Caco-2 (cell line): Measurements from ENCODE around the gene APP. TPM values are rescaled to one million over a fixed set of nuclear protein-coding genes. Genes with fewer than 3 reads are reported as not detected.

Experiments used
- BruUV-seq: library from RNA; stranded (reverse); fragments of 400-500 nt; replicated peaks from 2 replicates; lab custom pipeline; 2021; lab: Mats Ljungman, UMichigan
- CTCF ChIA-PET: fragments of 300-600 bp; sonication (Branson Sonifier 250); formaldehyde crosslinking; loops from one replicate; lab custom pipeline; 2022; ENCODE audit warnings: antibody characterized with exemption; lab: Charles Lee
- POLR2A ChIA-PET: fragments of 300-600 bp; sonication (Branson Sonifier 250); formaldehyde crosslinking; loops from one replicate; lab custom pipeline; 2022; ENCODE audit warnings: antibody characterized with exemption; lab: Charles Lee
- DNase-seq, 2 experiments: peaks; one replicate each; pipeline versions ENCODE4 v3.0.0 to v3.0.0-alpha.2; 2020 to 2022
- H3K27me3 ChIP-seq: replicated peaks from 2 replicates; pipeline ENCODE4 v1.6.0; 2011; ENCODE audit warnings: low read length; ENCODE audit not compliant: control insufficient read depth, insufficient read depth
- H3K36me3 ChIP-seq: 2 replicates; pipeline ENCODE4 v1.5.1; 2011; ENCODE audit warnings: low read length; ENCODE audit not compliant: control insufficient read depth, insufficient read depth
- H3K4me1 ChIP-seq: fragments of 250-450 bp; sonication (Bioruptor Pico); 2 replicates; pipeline ENCODE4 v1.5.1; 2020; ENCODE audit warnings: mild to moderate bottlenecking
- H3K4me3 ChIP-seq: 2 replicates; pipeline ENCODE4 v1.5.1; 2011; ENCODE audit warnings: low read depth, mild to moderate bottlenecking, control low read depth, low read length
- H3K9me3 ChIP-seq: fragments of 250-450 bp; sonication (Bioruptor Pico); 2 replicates; pipeline ENCODE4 v1.5.1; 2020; ENCODE audit warnings: mild to moderate bottlenecking, moderate library complexity
- H3K27ac Mint-ChIP-seq: one replicate; pipeline ENCODE4 v1.8.0; 2022; ENCODE audit warnings: mixed read lengths; ENCODE audit not compliant: unreplicated experiment
- H3K27me3 Mint-ChIP-seq: one replicate; pipeline ENCODE4 v1.8.0; 2022; ENCODE audit warnings: mixed read lengths; ENCODE audit not compliant: insufficient read depth, unreplicated experiment
- H3K36me3 Mint-ChIP-seq: one replicate; pipeline ENCODE4 v1.8.0; 2022; ENCODE audit warnings: mild to moderate bottlenecking, mixed read lengths; ENCODE audit not compliant: insufficient read depth, unreplicated experiment
- H3K4me1 Mint-ChIP-seq: one replicate; pipeline ENCODE4 v1.8.0; 2022; ENCODE audit warnings: low read depth, mixed read lengths; ENCODE audit not compliant: unreplicated experiment
- H3K4me3 Mint-ChIP-seq: one replicate; pipeline ENCODE4 v1.8.0; 2022; ENCODE audit warnings: mild to moderate bottlenecking, moderate library complexity, mixed read lengths; ENCODE audit not compliant: unreplicated experiment
- H3K9me3 Mint-ChIP-seq: one replicate; pipeline ENCODE4 v1.8.0; 2022; ENCODE audit warnings: mixed read lengths; ENCODE audit not compliant: unreplicated experiment
- intact Hi-C: fragments of 100-400 bp; cut with micrococcal nuclease; formaldehyde crosslinking; loops from one replicate; pipeline ENCODE4 v1.10.0; 2022; ENCODE audit not compliant: unreplicated experiment
- total RNA-seq: library from RNA; stranded (reverse); gene quantifications from 2 replicates; pipeline ENCODE4 v1.2.3, GENCODE V29; 2022
- TF ChIP-seq, protein P1 (sequence below), 2 experiments: fragments of 200-600 bp in 1 of 2; IDR thresholded peaks; 1 replicate in 1 of 2; 2 replicates in 1 of 2; pipeline versions ENCODE4 v1.5.1 to v1.8.0; 2011 to 2022; ENCODE audit warnings: antibody characterized with exemption in 1 of 2, control low read depth in 1 of 2, inconsistent platforms in 1 of 2, low read depth in 1 of 2, low read length in 1 of 2, mild to moderate bottlenecking in 1 of 2, moderate library complexity in 1 of 2; ENCODE audit not compliant: insufficient read depth in 1 of 2, severe bottlenecking in 1 of 2, unreplicated experiment in 1 of 2

APP gene
- total RNA-seq, 1 experiment from 2014 or later = 331 TPM

DNA sequence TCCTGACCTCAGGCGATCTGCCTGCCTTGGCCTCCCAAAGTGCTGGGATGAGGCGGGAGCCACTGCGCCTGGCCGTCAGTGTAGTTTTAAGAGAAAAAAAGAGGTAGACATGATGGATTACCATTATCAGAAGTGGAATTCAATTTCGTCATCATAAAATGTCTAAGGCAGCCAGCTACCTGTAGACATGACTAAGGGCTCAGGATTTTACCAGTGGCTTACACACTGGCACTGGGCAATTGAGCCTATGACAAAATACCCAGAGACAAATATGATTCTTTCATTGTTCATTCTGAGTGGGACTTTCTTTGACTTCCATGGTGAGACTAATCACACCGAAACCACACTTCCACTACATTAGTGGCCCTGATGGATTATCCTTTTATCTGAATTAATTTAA is 254.3 kb downstream of the APP start:
- Mint-ChIP-seq H3K27ac (no peak overlapping the region), H3K4me1 (no peaks in the 10 kb centered on the region), H3K9me3 (no peaks in the 10 kb centered on the region), H3K27me3 (no peaks in the 10 kb centered on the region), H3K36me3 (peaks cover 20% of the 10 kb centered on the region), H3K4me3 (no peak overlapping the region)
- TF ChIP-seq, protein P1, sequence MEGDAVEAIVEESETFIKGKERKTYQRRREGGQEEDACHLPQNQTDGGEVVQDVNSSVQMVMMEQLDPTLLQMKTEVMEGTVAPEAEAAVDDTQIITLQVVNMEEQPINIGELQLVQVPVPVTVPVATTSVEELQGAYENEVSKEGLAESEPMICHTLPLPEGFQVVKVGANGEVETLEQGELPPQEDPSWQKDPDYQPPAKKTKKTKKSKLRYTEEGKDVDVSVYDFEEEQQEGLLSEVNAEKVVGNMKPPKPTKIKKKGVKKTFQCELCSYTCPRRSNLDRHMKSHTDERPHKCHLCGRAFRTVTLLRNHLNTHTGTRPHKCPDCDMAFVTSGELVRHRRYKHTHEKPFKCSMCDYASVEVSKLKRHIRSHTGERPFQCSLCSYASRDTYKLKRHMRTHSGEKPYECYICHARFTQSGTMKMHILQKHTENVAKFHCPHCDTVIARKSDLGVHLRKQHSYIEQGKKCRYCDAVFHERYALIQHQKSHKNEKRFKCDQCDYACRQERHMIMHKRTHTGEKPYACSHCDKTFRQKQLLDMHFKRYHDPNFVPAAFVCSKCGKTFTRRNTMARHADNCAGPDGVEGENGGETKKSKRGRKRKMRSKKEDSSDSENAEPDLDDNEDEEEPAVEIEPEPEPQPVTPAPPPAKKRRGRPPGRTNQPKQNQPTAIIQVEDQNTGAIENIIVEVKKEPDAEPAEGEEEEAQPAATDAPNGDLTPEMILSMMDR (IDR thresholded peaks at IDR 0.05; ENCODE audit: insufficient read depth in 1 of 2, low read depth in 1 of 2, low read length in 1 of 2, severe bottlenecking in 1 of 2, unreplicated experiment in 1 of 2) = no peak
- CTCF ChIA-PET = no interaction called here
- intact Hi-C loops = no loop called here
- no TSS peak for BruUV-seq
- Histone ChIP-seq H3K36me3 (no peaks in the 10 kb centered on the region), H3K4me3 (no peak overlapping the region), H3K4me1 (no peaks in the 10 kb centered on the region), H3K27me3 (no peaks in the 10 kb centered on the region), H3K9me3 (no peaks in the 10 kb centered on the region)
- DNase-seq = peak in 1 of 2 experiments; percentile 2
- POLR2A ChIA-PET = no interaction called here

DNA sequence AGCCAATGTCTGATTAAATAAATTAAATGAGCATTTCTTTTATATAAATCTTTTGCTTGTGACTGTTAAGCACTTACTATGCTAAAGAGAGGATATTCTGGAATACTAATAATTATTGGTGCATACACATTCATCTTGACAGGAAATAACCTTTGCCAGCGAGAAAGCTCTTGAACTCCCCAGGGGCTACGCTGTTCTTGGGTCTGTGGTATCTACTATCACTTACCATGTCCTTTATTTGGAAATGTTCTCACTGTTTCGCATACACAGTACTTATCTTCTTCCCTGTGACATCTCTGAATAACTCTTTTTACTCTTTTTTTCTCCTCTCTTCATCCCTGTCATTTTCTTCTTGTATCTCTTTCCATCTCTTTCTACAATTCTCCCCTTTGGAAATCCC is 257.1 kb downstream of the APP start:
- no peak overlapping the region for H3K27ac Mint-ChIP-seq
- TF ChIP-seq, protein P1 (IDR thresholded peaks at IDR 0.05; ENCODE audit: insufficient read depth in 1 of 2, low read depth in 1 of 2, low read length in 1 of 2, severe bottlenecking in 1 of 2, unreplicated experiment in 1 of 2) = no peak
- intact Hi-C loops = no loop called here
- no peak for DNase-seq
- H3K36me3 Mint-ChIP-seq = peaks cover 25% of the 10 kb centered on the region
- H3K4me3 Mint-ChIP-seq = no peak overlapping the region
- H3K27me3 Mint-ChIP-seq = no peaks in the 10 kb centered on the region
- ChIA-PET CTCF (no interaction called here), POLR2A (no interaction called here)
- Histone ChIP-seq H3K36me3 (no peaks in the 10 kb centered on the region), H3K4me1 (no peaks in the 10 kb centered on the region), H3K9me3 (no peaks in the 10 kb centered on the region), H3K27me3 (no peaks in the 10 kb centered on the region), H3K4me3 (no peak overlapping the region)
- H3K9me3 Mint-ChIP-seq = no peaks in the 10 kb centered on the region
- BruUV-seq = no TSS peak
- no peaks in the 10 kb centered on the region for H3K4me1 Mint-ChIP-seq

DNA sequence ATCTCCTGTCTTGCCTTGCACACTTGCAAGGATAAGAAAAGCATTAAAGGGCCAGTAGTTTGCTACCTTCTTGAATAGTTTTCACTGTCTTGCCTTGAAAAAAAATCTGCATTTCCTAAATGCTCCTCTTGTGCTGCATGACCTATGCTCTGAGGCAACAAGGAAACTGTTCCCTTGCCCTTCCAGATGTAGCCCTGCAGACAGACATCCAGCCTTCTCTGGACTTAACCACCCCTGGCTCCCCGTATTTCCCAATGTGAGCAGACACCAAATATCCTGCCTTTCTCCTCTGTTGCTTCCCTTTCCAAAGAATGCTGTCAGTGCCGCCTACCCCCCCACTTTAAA is 258.2 kb downstream of the APP start:
- H3K4me1 ChIP-seq = no peaks in the 10 kb centered on the region
- H3K9me3 Mint-ChIP-seq = no peaks in the 10 kb centered on the region
- no peak overlapping the region for H3K4me3 ChIP-seq
- TF ChIP-seq, protein P1 (IDR thresholded peaks at IDR 0.05; ENCODE audit: insufficient read depth in 1 of 2, low read depth in 1 of 2, low read length in 1 of 2, severe bottlenecking in 1 of 2, unreplicated experiment in 1 of 2) = no peak
- DNase-seq = no peak
- H3K27me3 ChIP-seq = no peaks in the 10 kb centered on the region
- BruUV-seq = no TSS peak
- intact Hi-C loops = no loop called here
- POLR2A ChIA-PET = no interaction called here
- H3K27ac Mint-ChIP-seq = no peak overlapping the region
- CTCF ChIA-PET = no interaction called here
- H3K27me3 Mint-ChIP-seq = no peaks in the 10 kb centered on the region
- no peak overlapping the region for H3K4me3 Mint-ChIP-seq
- no peaks in the 10 kb centered on the region for H3K4me1 Mint-ChIP-seq
- no peaks in the 10 kb centered on the region for H3K36me3 ChIP-seq
- H3K36me3 Mint-ChIP-seq = peaks cover 16% of the 10 kb centered on the region
- H3K9me3 ChIP-seq = no peaks in the 10 kb centered on the region
